ENCODE data around the gene RHOT1. TPM values are rescaled to one million over a fixed set of nuclear protein-coding genes. Genes with fewer than 3 reads are reported as not detected.

The RHOT1 gene
- total RNA-seq, 1 donor from 2014 or later: 48.6 TPM

DNA sequence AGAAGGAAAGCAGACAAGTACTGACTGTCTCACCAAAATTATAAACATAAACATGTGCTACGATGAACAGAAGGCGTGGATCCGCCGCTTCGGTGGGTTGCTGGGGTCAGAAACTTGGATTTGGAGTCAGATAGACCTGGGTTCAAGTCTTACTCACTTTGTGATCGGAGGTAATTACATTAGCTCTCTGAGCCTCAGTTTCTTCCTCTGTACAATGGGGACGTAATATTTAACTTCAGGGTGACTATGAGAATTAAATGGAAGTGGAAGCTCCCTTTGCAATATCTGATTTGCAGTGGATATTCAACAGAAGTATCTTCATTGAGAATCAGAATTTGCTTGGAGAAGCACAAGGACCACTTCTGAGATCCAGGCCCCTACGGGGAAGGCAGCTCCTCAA, 129.5 kb downstream of the RHOT1 start:
- ATAC-seq (no peak), DNase-seq (no peak)
- Histone ChIP-seq H3K4me3 (no peak overlapping the region), H3K36me3 (no peaks in the 10 kb centered on the region), H3K27me3 (ENCODE audit: low read depth) (peaks cover 64% of the 10 kb centered on the region), H3K4me1 (peaks cover 10% of the 10 kb centered on the region), H3K9me3 (no peaks in the 10 kb centered on the region), H3K27ac (no peak overlapping the region)
- intact Hi-C loops (cut with DNase I): no loop called here
- TF ChIP-seq, protein P1, sequence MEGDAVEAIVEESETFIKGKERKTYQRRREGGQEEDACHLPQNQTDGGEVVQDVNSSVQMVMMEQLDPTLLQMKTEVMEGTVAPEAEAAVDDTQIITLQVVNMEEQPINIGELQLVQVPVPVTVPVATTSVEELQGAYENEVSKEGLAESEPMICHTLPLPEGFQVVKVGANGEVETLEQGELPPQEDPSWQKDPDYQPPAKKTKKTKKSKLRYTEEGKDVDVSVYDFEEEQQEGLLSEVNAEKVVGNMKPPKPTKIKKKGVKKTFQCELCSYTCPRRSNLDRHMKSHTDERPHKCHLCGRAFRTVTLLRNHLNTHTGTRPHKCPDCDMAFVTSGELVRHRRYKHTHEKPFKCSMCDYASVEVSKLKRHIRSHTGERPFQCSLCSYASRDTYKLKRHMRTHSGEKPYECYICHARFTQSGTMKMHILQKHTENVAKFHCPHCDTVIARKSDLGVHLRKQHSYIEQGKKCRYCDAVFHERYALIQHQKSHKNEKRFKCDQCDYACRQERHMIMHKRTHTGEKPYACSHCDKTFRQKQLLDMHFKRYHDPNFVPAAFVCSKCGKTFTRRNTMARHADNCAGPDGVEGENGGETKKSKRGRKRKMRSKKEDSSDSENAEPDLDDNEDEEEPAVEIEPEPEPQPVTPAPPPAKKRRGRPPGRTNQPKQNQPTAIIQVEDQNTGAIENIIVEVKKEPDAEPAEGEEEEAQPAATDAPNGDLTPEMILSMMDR (IDR thresholded peaks at IDR 0.05): no peak

DNA sequence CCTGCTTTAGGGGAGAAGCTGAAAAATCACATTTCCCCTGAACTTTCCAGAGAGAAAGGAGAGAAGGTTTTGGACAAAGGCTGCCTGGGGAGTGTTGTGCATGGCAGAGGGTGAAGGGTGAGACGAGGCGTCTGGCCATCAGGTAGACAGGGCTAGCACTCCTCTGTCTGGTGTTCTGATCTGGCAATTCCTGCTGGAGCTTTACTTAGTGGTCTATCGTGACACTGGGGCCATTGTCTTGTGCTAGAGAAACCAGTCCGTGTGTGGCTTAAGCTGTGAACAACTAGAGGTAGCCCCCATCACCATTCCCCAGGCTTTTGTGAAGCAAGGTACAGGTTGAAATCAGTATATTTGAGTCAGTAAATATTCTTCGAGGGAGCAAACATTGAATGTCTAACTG, 131.8 kb downstream of the RHOT1 start:
- intact Hi-C loops (cut with DNase I): no loop called here
- Histone ChIP-seq H3K36me3 (no peaks in the 10 kb centered on the region), H3K27ac (no peak overlapping the region), H3K9me3 (no peaks in the 10 kb centered on the region), H3K4me1 (no peaks in the 10 kb centered on the region), H3K27me3 (ENCODE audit: low read depth) (peaks cover 41% of the 10 kb centered on the region), H3K4me3 (no peak overlapping the region)
- TF ChIP-seq, protein P1 (IDR thresholded peaks at IDR 0.05): no peak
- DNase-seq (no peak), ATAC-seq (no peak)

DNA sequence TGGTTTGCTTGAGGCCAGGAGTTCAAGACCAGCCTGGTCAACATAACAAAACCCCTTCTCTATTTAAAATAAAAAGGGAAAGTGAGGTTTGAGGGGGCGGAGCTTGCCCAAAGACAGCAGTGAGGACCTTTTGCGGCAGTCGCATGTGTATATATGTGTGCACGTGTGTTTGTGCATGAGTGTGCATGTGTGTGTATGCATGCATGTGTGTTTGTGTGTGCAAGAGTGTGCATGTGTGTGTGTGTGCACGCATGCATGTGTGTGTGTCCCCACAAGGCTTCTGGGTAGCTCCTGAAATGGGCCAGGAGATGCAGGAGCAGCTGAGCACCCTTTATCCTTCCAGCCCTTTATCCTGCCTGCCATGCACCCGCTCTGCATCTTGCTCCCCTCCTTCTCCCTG, 132.3 kb downstream of the RHOT1 start:
- DNase-seq (peak; percentile 10), ATAC-seq (no peak)
- no peaks in the 10 kb centered on the region for H3K9me3 ChIP-seq
- intact Hi-C loops (cut with DNase I): no loop called here
- TF ChIP-seq, protein P1 (IDR thresholded peaks at IDR 0.05): no peak
- no peaks in the 10 kb centered on the region for H3K4me1 ChIP-seq
- H3K27ac ChIP-seq: no peak overlapping the region
- peaks cover 36% of the 10 kb centered on the region for H3K27me3 ChIP-seq (ENCODE audit: low read depth)
- no peaks in the 10 kb centered on the region for H3K36me3 ChIP-seq
- no peak overlapping the region for H3K4me3 ChIP-seq

Other genes with a start within 250 kb of the RHOT1 start
- gene UTP6, start 240.8 kb upstream of the RHOT1 start, total RNA-seq: 47.4 TPM
- 25.0 TPM for gene SUZ12, start 205.5 kb upstream of the RHOT1 start, total RNA-seq
- gene LRRC37B, start 135.1 kb upstream of the RHOT1 start, total RNA-seq: 19.1 TPM
- gene RHBDL3, start 123.3 kb downstream of the RHOT1 start, total RNA-seq: 0.18 TPM
- 11.7 TPM for gene C17orf75, start 199.7 kb downstream of the RHOT1 start, total RNA-seq
- gene ZNF207, start 207.7 kb downstream of the RHOT1 start, total RNA-seq: 146 TPM

Data from lower lobe of right lung (tissue), 2 donors.